Right ventricle myocardium inferior (tissue), 1 donor: ENCODE measurements around the gene RTN4RL1. TPM values are rescaled to one million over a fixed set of nuclear protein-coding genes. Genes with fewer than 3 reads are reported as not detected.
A peak's percentile ranks its signal among the peaks of the same experiment; 100 is the strongest.

Source experiments
- ATAC-seq: fragments of 200-7000 bp; cut with Tn5 transposase; one replicate; pipeline ENCODE4 v1.9.1; 2020; ENCODE audit warnings: mild to moderate bottlenecking, moderate library complexity
- DNase-seq: peaks from one replicate; pipeline ENCODE4 v3.0.0; 2021; ENCODE audit errors: missing footprints
- intact Hi-C: fragments of 100-400 bp; cut with DNase I; formaldehyde crosslinking; loops from one replicate; pipeline ENCODE4 v1.11.0; 2022
- total RNA-seq: library from RNA; stranded (reverse); fragmentation: NEBNext Ultra II Directional; extraction: Animal tissue kit (Norgen Biotek cat#: 25700); gene quantifications from one replicate; pipeline ENCODE4 v1.2.1, GENCODE V29; 2021
- donor health status: DM: no; HTN: yes; CAD: no; lungs with severe emphysema.

The RTN4RL1 gene
- total RNA-seq, 1 donor from 2014 or later: 3.2 TPM

GRCh38 chr17:1919201-1919600 lies 105.9 kb downstream of the RTN4RL1 start:
- peak; percentile 46 for DNase-seq
- no peak for ATAC-seq
- intact Hi-C loops: no loop called here

GRCh38 chr17:1918346-1919162 lies 106.6 kb downstream of the RTN4RL1 start:
- peak; percentile 44 for DNase-seq
- intact Hi-C loops: no loop called here
- no peak for ATAC-seq

- DNase-seq: peak; percentile 31
- intact Hi-C loops: no loop called here
- no peak for ATAC-seq
Observed at GRCh38 chr17:1916963-1917715, 108.0 kb downstream of the RTN4RL1 start.

GRCh38 chr17:1916316-1916715 lies 108.8 kb downstream of the RTN4RL1 start:
- ATAC-seq: no peak
- intact Hi-C loops: no loop called here
- DNase-seq: no peak

GRCh38 chr17:1915889-1916288 lies 109.2 kb downstream of the RTN4RL1 start:
- intact Hi-C loops: no loop called here
- DNase-seq (no peak), ATAC-seq (no peak)

- intact Hi-C loops: no loop called here
- no peak for DNase-seq
Observed at GRCh38 chr17:1914661-1915083, 110.5 kb downstream of the RTN4RL1 start.

GRCh38 chr17:1913702-1914101 lies 111.4 kb downstream of the RTN4RL1 start:
- no peak for DNase-seq
- intact Hi-C loops: no loop called here
- no peak for ATAC-seq

More at GRCh38 chr17:1914661-1915083, 110.5 kb downstream of the RTN4RL1 start:
- no peak for ATAC-seq

- no peak for DNase-seq
- intact Hi-C loops: no loop called here
- no peak for ATAC-seq
Observed at GRCh38 chr17:1912146-1912545, 113.0 kb downstream of the RTN4RL1 start.

GRCh38 chr17:1909985-1910384 lies 115.1 kb downstream of the RTN4RL1 start:
- intact Hi-C loops: no loop called here
- DNase-seq: no peak
- ATAC-seq: no peak

GRCh38 chr17:1908699-1909309 lies 116.3 kb downstream of the RTN4RL1 start:
- ATAC-seq: peak; percentile 82
- intact Hi-C loops: loop anchor here (1.0 kb wide), 1 partner anchor 117 kb away; no protein-coding TSS in a partner anchor

GRCh38 chr17:1907909-1908698 lies 117.0 kb downstream of the RTN4RL1 start:
- DNase-seq (no peak), ATAC-seq (peak; percentile 42)
- intact Hi-C loops: loop anchor here (1.0 kb wide), 1 partner anchor 118 kb away; no protein-coding TSS in a partner anchor

More at GRCh38 chr17:1908699-1909309, 116.3 kb downstream of the RTN4RL1 start:
- DNase-seq: no peak

- ATAC-seq: no peak
- intact Hi-C loops: no loop called here
- no peak for DNase-seq
Observed at GRCh38 chr17:1907216-1907631, 117.9 kb downstream of the RTN4RL1 start.

GRCh38 chr17:1906662-1907101 lies 118.5 kb downstream of the RTN4RL1 start:
- ATAC-seq (no peak), DNase-seq (no peak)
- intact Hi-C loops: no loop called here

- ATAC-seq (peak; percentile 18), DNase-seq (no peak)
- intact Hi-C loops: no loop called here
Observed at GRCh38 chr17:1905190-1905913, 119.8 kb downstream of the RTN4RL1 start.

- intact Hi-C loops: no loop called here
- no peak for ATAC-seq
- no peak for DNase-seq
Observed at GRCh38 chr17:1904273-1905182, 120.6 kb downstream of the RTN4RL1 start.

- ATAC-seq (no peak), DNase-seq (no peak)
- intact Hi-C loops: no loop called here
Observed at GRCh38 chr17:1899403-1900000, 125.6 kb downstream of the RTN4RL1 start.

- intact Hi-C loops: no loop called here
- DNase-seq: no peak
- no peak for ATAC-seq
Observed at GRCh38 chr17:1898872-1899271, 126.3 kb downstream of the RTN4RL1 start.
